ENCODE data around the gene GH1.
"Not testable (repeated sequence)": the region's sequence is repeated elsewhere in the genome, so short reads cannot be mapped to it uniquely, and the experiment has no call there.

Gene GH1

GRCh38 chr17:63910096-63910495, 8.5 kb downstream of the GH1 start:
- Mint-ChIP-seq H3K9me3 (no peaks in the 10 kb centered on the region), H3K36me3 (ENCODE audit: low read depth) (no peaks in the 10 kb centered on the region), H3K4me3 (no peak overlapping the region), H3K27me3 (ENCODE audit: low read depth, poor library complexity) (peaks cover 50% of the 10 kb centered on the region), H3K4me1 (peaks cover 5% of the 10 kb centered on the region), H3K27ac (no peak overlapping the region)
- TF ChIP-seq CTCF (IDR thresholded peaks at IDR 0.05), result no peak
- DNase-seq, result no peak

- not testable (repeated sequence) for H3K4me3 Mint-ChIP-seq; H3K36me3 Mint-ChIP-seq (ENCODE audit: low read depth); H3K4me1 Mint-ChIP-seq; H3K9me3 Mint-ChIP-seq; H3K27ac Mint-ChIP-seq; DNase-seq
- H3K27me3 Mint-ChIP-seq (ENCODE audit: low read depth, poor library complexity), result peaks cover 46% of the 10 kb centered on the region
Measured at GRCh38 chr17:63909586-63909985, 9.1 kb downstream of the GH1 start.

- H3K4me1 Mint-ChIP-seq; H3K4me3 Mint-ChIP-seq; DNase-seq; H3K9me3 Mint-ChIP-seq; H3K27ac Mint-ChIP-seq; H3K36me3 Mint-ChIP-seq (ENCODE audit: low read depth): not testable (repeated sequence)
- TF ChIP-seq CTCF (IDR thresholded peaks at IDR 0.05), result peak; percentile 43
- H3K27me3 Mint-ChIP-seq (ENCODE audit: low read depth, poor library complexity), result peaks cover 44% of the 10 kb centered on the region
Measured at GRCh38 chr17:63907161-63907778, 11.4 kb downstream of the GH1 start.

GRCh38 chr17:63904796-63905195, 13.8 kb downstream of the GH1 start:
- not testable (repeated sequence) for H3K4me3 Mint-ChIP-seq; DNase-seq; H3K9me3 Mint-ChIP-seq; H3K4me1 Mint-ChIP-seq; H3K27ac Mint-ChIP-seq; H3K36me3 Mint-ChIP-seq (ENCODE audit: low read depth)
- H3K27me3 Mint-ChIP-seq (ENCODE audit: low read depth, poor library complexity), result peaks cover 40% of the 10 kb centered on the region

- DNase-seq; H3K9me3 Mint-ChIP-seq; H3K27ac Mint-ChIP-seq; H3K4me1 Mint-ChIP-seq; H3K36me3 Mint-ChIP-seq (ENCODE audit: low read depth); H3K4me3 Mint-ChIP-seq: not testable (repeated sequence)
- TF ChIP-seq CTCF (IDR thresholded peaks at IDR 0.05), result peak; percentile 47
- H3K27me3 Mint-ChIP-seq (ENCODE audit: low read depth, poor library complexity), result peaks cover 38% of the 10 kb centered on the region
Measured at GRCh38 chr17:63903787-63904201, 14.8 kb downstream of the GH1 start.

- H3K27ac Mint-ChIP-seq; H3K4me3 Mint-ChIP-seq; DNase-seq; H3K9me3 Mint-ChIP-seq; H3K36me3 Mint-ChIP-seq (ENCODE audit: low read depth); H3K4me1 Mint-ChIP-seq: not testable (repeated sequence)
- H3K27me3 Mint-ChIP-seq (ENCODE audit: low read depth, poor library complexity), result peaks cover 46% of the 10 kb centered on the region
Measured at GRCh38 chr17:63901971-63902370, 16.7 kb downstream of the GH1 start.

GRCh38 chr17:63898899-63899798, 19.5 kb downstream of the GH1 start:
- H3K27me3 Mint-ChIP-seq (ENCODE audit: low read depth, poor library complexity), result peaks cover 50% of the 10 kb centered on the region
- not testable (repeated sequence) for H3K4me3 Mint-ChIP-seq; H3K27ac Mint-ChIP-seq; H3K4me1 Mint-ChIP-seq; DNase-seq; H3K36me3 Mint-ChIP-seq (ENCODE audit: low read depth); H3K9me3 Mint-ChIP-seq

GRCh38 chr17:63896524-63897354, 21.9 kb downstream of the GH1 start, which contains the start of gene CSH1:
Gene CSH1, minus strand, starts transcription at chr17:63896574. Its CDS starts 63 bp downstream, at chr17:63896511.
- not testable (repeated sequence) for H3K9me3 Mint-ChIP-seq; DNase-seq; H3K36me3 Mint-ChIP-seq (ENCODE audit: low read depth); H3K4me3 Mint-ChIP-seq; H3K27ac Mint-ChIP-seq
- H3K27me3 Mint-ChIP-seq (ENCODE audit: low read depth, poor library complexity), result peaks cover 43% of the 10 kb centered on the region
- peaks cover 10% of the 10 kb centered on the region for H3K4me1 Mint-ChIP-seq

GRCh38 chr17:63894821-63895220, 23.8 kb downstream of the GH1 start:
- Mint-ChIP-seq H3K27me3 (ENCODE audit: low read depth, poor library complexity) (peaks cover 29% of the 10 kb centered on the region), H3K4me1 (peaks cover 10% of the 10 kb centered on the region)
- not testable (repeated sequence) for H3K27ac Mint-ChIP-seq; H3K9me3 Mint-ChIP-seq; H3K36me3 Mint-ChIP-seq (ENCODE audit: low read depth); DNase-seq; H3K4me3 Mint-ChIP-seq

- DNase-seq; H3K36me3 Mint-ChIP-seq (ENCODE audit: low read depth); H3K27ac Mint-ChIP-seq: not testable (repeated sequence)
Measured at GRCh38 chr17:63894021-63894420, 24.6 kb downstream of the GH1 start.

More at GRCh38 chr17:63894021-63894420, 24.6 kb downstream of the GH1 start:
- peaks cover 24% of the 10 kb centered on the region for H3K27me3 Mint-ChIP-seq (ENCODE audit: low read depth, poor library complexity)
- H3K4me1 Mint-ChIP-seq, result peaks cover 13% of the 10 kb centered on the region
- H3K9me3 Mint-ChIP-seq, H3K4me3 Mint-ChIP-seq: not testable (repeated sequence)
